ENCODE measurements around the gene EIF1. TPM values are rescaled to one million over a fixed set of nuclear protein-coding genes. Genes with fewer than 3 reads are reported as not detected.

EIF1 gene
- total and polyA plus RNA-seq, 2 donors (not counting 1 experiment from before 2014, with no cell fraction given): 773 to 2,045 TPM

DNA sequence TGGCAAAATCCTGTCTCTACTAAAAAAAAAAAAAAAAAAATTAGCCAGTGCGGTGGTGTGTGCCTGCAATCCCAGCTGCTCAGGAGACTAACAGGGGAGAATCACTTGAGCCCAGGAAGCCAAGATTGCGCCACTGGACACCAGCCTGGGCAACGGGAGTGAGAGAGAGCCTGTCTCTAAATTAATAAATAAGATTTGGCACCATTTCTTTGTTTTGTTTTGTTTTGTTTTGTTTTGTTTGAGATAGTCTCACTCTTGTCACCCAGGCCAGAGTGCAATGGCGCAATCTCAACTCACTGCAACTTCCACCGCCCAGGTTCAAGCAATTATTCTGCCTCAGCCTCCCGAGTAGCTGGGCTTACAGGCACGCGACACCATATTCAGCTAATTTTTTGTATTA lies 14.0 kb downstream of the EIF1 start:
- no peaks in the 10 kb centered on the region for H3K27me3 ChIP-seq (replicated peaks in 1 of 4; ENCODE audit: control extremely low read depth in 1 of 4, control insufficient read depth in 3 of 4, insufficient read depth in 4 of 4, low read length in 3 of 4)
- no peaks in the 10 kb centered on the region for H3K4me1 ChIP-seq (ENCODE audit: control insufficient read depth in 2 of 2, insufficient read depth in 2 of 2, low read length in 2 of 2)
- H3K4me2 ChIP-seq (replicated peaks; ENCODE audit: low read depth, low read length, poor library complexity, severe bottlenecking): no peak overlapping the region
- no peaks in the 10 kb centered on the region for H3K4me1 Mint-ChIP-seq
- ChIA-PET CTCF (no interaction called here), POLR2A (no interaction called here)
- DNase-seq: no peak
- H4K20me1 ChIP-seq (ENCODE audit: control insufficient read depth, insufficient read depth, low read length, poor library complexity, severe bottlenecking): no peaks in the 10 kb centered on the region
- H3K9me3 ChIP-seq (ENCODE audit: control extremely low read depth in 1 of 3, control insufficient read depth in 2 of 3, insufficient read depth in 1 of 3, low read length in 2 of 3): peaks cover 0 to under 1% (median 0%) of the 10 kb centered on the region in 3 donors
- H3K27ac Mint-ChIP-seq: no peak overlapping the region
- no peak overlapping the region for H3K4me3 ChIP-seq (ENCODE audit: control extremely low read depth in 1 of 5, extremely low read depth in 1 of 5, insufficient read depth in 1 of 5, low read depth in 2 of 5, low read length in 4 of 5)
- no peak overlapping the region for H3K27ac ChIP-seq (ENCODE audit: low read length in 2 of 2)
- WGBS (ENCODE audit: insufficient coverage): 88% methylated on average over 3 of the region's 8 CpGs
- H2AFZ ChIP-seq (ENCODE audit: insufficient read depth, low read depth, low read length, poor library complexity, severe bottlenecking): no peak overlapping the region
- no peak overlapping the region for H3K9ac ChIP-seq (ENCODE audit: low read length)
- intact Hi-C loops (cut with micrococcal nuclease): no loop called here
- no peaks in the 10 kb centered on the region for H3K79me2 ChIP-seq (ENCODE audit: control insufficient read depth, insufficient read depth, low read length)
- H3K27me3 Mint-ChIP-seq: peaks cover 10% of the 10 kb centered on the region
- H3K4me3 Mint-ChIP-seq: no peak overlapping the region
- H3K9me3 Mint-ChIP-seq (ENCODE audit: insufficient read depth): no peaks in the 10 kb centered on the region
- ATAC-seq (ENCODE audit: low read depth): no peak
- TF ChIP-seq, protein P1, sequence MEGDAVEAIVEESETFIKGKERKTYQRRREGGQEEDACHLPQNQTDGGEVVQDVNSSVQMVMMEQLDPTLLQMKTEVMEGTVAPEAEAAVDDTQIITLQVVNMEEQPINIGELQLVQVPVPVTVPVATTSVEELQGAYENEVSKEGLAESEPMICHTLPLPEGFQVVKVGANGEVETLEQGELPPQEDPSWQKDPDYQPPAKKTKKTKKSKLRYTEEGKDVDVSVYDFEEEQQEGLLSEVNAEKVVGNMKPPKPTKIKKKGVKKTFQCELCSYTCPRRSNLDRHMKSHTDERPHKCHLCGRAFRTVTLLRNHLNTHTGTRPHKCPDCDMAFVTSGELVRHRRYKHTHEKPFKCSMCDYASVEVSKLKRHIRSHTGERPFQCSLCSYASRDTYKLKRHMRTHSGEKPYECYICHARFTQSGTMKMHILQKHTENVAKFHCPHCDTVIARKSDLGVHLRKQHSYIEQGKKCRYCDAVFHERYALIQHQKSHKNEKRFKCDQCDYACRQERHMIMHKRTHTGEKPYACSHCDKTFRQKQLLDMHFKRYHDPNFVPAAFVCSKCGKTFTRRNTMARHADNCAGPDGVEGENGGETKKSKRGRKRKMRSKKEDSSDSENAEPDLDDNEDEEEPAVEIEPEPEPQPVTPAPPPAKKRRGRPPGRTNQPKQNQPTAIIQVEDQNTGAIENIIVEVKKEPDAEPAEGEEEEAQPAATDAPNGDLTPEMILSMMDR (IDR thresholded peaks at IDR 0.05): no peak
- no peak for TF ChIP-seq EZH2 (IDR thresholded peaks at IDR 0.05; ENCODE audit: borderline replicate concordance, insufficient read depth, low read depth, low read length, poor library complexity, severe bottlenecking)
- H3K36me3 ChIP-seq (replicated peaks in 1 of 2; ENCODE audit: control extremely low read depth in 1 of 2, control insufficient read depth in 1 of 2, extremely low read depth in 1 of 2, insufficient read depth in 2 of 2, low read length in 1 of 2): no peaks in the 10 kb centered on the region

DNA sequence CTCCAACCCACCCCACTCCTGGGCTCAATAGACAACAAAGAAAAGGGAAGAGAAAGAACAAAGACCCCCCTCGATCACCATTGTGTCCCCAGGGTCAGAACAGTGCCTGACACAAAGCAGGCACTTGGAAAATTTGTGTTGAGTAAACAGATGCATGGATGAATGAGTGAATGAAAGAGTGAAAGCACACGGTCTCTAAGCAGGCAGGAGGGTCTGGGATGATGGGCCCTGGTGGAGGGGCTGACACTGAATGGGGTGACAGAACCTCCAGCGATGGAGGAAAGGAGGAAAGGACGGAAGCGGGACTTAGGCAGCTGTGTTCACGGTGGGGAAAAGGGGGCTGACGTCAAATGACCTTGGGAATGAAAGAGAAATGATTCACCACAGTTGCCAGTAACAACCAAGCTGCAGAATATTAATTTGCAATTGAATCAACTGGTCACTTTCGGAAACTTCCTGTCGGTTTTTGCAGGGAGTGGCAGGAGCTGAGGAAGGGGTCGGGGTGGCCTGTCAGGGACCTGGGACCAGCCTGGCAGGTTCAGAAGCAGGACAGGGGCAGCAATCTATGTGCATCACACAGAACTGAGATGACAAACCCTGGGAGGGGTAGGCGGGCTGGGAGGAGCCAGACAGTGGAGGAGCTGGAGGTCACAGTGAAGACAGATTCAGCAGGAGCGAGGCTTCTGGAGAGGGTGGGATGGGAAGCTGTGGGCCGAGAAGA lies 16.7 kb downstream of the EIF1 start:
- Histone ChIP-seq H3K36me3 (replicated peaks in 1 of 2; ENCODE audit: control extremely low read depth in 1 of 2, control insufficient read depth in 1 of 2, extremely low read depth in 1 of 2, insufficient read depth in 2 of 2, low read length in 1 of 2) (no peaks in the 10 kb centered on the region), H3K9ac (ENCODE audit: low read length) (no peak overlapping the region), H3K9me3 (ENCODE audit: control extremely low read depth in 1 of 3, control insufficient read depth in 2 of 3, insufficient read depth in 1 of 3, low read length in 2 of 3) (peaks cover 0 to 4% (median 0%) of the 10 kb centered on the region in 3 donors), H3K4me2 (replicated peaks; ENCODE audit: low read depth, low read length, poor library complexity, severe bottlenecking) (no peak overlapping the region), H4K20me1 (ENCODE audit: control insufficient read depth, insufficient read depth, low read length, poor library complexity, severe bottlenecking) (no peaks in the 10 kb centered on the region), H3K79me2 (ENCODE audit: control insufficient read depth, insufficient read depth, low read length) (no peaks in the 10 kb centered on the region), H3K27me3 (replicated peaks in 1 of 4; ENCODE audit: control extremely low read depth in 1 of 4, control insufficient read depth in 3 of 4, insufficient read depth in 4 of 4, low read length in 3 of 4) (peaks cover 0 to 4% (median under 1%) of the 10 kb centered on the region in 4 experiments), H3K27ac (ENCODE audit: low read length in 2 of 2) (no peak overlapping the region), H3K4me3 (ENCODE audit: control extremely low read depth in 1 of 5, extremely low read depth in 1 of 5, insufficient read depth in 1 of 5, low read depth in 2 of 5, low read length in 4 of 5) (no peak overlapping the region), H2AFZ (ENCODE audit: insufficient read depth, low read depth, low read length, poor library complexity, severe bottlenecking) (no peak overlapping the region), H3K4me1 (ENCODE audit: control insufficient read depth in 2 of 2, insufficient read depth in 2 of 2, low read length in 2 of 2) (no peaks in the 10 kb centered on the region)
- H3K27ac Mint-ChIP-seq: peak overlapping the region; percentile 32
- intact Hi-C loops (cut with micrococcal nuclease): no loop called here
- H3K4me1 Mint-ChIP-seq: no peaks in the 10 kb centered on the region
- POLR2A ChIA-PET: no interaction called here
- CTCF ChIA-PET: interaction anchor here (0.6 to 1.5 kb wide), 2 partner anchors 10 to 86 kb away, joined by 4 to 5 read pairs; no protein-coding TSS in a partner anchor
- no peaks in the 10 kb centered on the region for H3K9me3 Mint-ChIP-seq (ENCODE audit: insufficient read depth)
- H3K27me3 Mint-ChIP-seq: peaks cover 14% of the 10 kb centered on the region
- DNase-seq (no peak), ATAC-seq (ENCODE audit: low read depth) (no peak)
- WGBS (ENCODE audit: insufficient coverage): 84% methylated on average over 10 of the region's 13 CpGs
- TF ChIP-seq, protein P1 (IDR thresholded peaks at IDR 0.05): no peak
- no peak for TF ChIP-seq EZH2 (IDR thresholded peaks at IDR 0.05; ENCODE audit: borderline replicate concordance, insufficient read depth, low read depth, low read length, poor library complexity, severe bottlenecking)
- H3K4me3 Mint-ChIP-seq: no peak overlapping the region

All from B cell (primary cell).